Measurements from ENCODE around the gene CCND3. TPM values are rescaled to one million over a fixed set of nuclear protein-coding genes. Genes with fewer than 3 reads are reported as not detected.
A peak's percentile ranks its signal among the peaks of the same experiment; 100 is the strongest.

CCND3 gene
- total RNA-seq, 2 experiments from 2014 or later, result 441 to 462 TPM

- Mint-ChIP-seq H3K36me3 (ENCODE audit: low read depth) (peaks cover 17% of the 10 kb centered on the region), H3K27me3 (ENCODE audit: low read depth) (no peaks in the 10 kb centered on the region), H3K27ac (no peak overlapping the region), H3K4me1 (ENCODE audit: low read depth) (peaks cover 60% of the 10 kb centered on the region), H3K9me3 (ENCODE audit: insufficient read depth) (no peaks in the 10 kb centered on the region), H3K4me3 (no peak overlapping the region)
- no peak for ATAC-seq
- CTCF ChIA-PET, result interaction anchor here (0.6 to 1.9 kb wide), 4 partner anchors 21 to 75 kb away, joined by 3 to 7 read pairs (median 3); no protein-coding TSS in a partner anchor
- no peak for DNase-seq
- POLR2A ChIA-PET, result interaction anchor here (1.2 kb wide), 1 partner anchor 32 kb away, joined by 3 read pairs; no protein-coding TSS in a partner anchor
Measured at GRCh38 chr6:41966214-41966920, 24.8 kb upstream of the CCND3 start.

- no peak for DNase-seq
- no peak overlapping the region for H3K27ac Mint-ChIP-seq
- no peak for ATAC-seq
- H3K36me3 Mint-ChIP-seq (ENCODE audit: low read depth), result peaks cover 15% of the 10 kb centered on the region
- H3K27me3 Mint-ChIP-seq (ENCODE audit: low read depth), result no peaks in the 10 kb centered on the region
- H3K4me3 Mint-ChIP-seq, result no peak overlapping the region
- H3K9me3 Mint-ChIP-seq (ENCODE audit: insufficient read depth), result no peaks in the 10 kb centered on the region
- CTCF ChIA-PET, result interaction anchor here (0.6 to 1.9 kb wide), 6 partner anchors 12 to 76 kb away, joined by 3 to 7 read pairs (median 3); no protein-coding TSS in a partner anchor
- POLR2A ChIA-PET, result interaction anchor here (1.2 kb wide), 1 partner anchor 31 kb away, joined by 3 read pairs; no protein-coding TSS in a partner anchor
- H3K4me1 Mint-ChIP-seq (ENCODE audit: low read depth), result peaks cover 57% of the 10 kb centered on the region
Measured at GRCh38 chr6:41965429-41966213, 24.0 kb upstream of the CCND3 start.

- DNase-seq (peak; percentile 32), ATAC-seq (peak; percentile 34)
- Mint-ChIP-seq H3K4me1 (ENCODE audit: low read depth) (peaks cover 57% of the 10 kb centered on the region), H3K36me3 (ENCODE audit: low read depth) (peaks cover 13% of the 10 kb centered on the region), H3K4me3 (no peak overlapping the region), H3K9me3 (ENCODE audit: insufficient read depth) (no peaks in the 10 kb centered on the region), H3K27me3 (ENCODE audit: low read depth) (no peaks in the 10 kb centered on the region), H3K27ac (peak overlapping the region; percentile 7)
- CTCF ChIA-PET, result interaction anchor here (1.2 to 2.1 kb wide), 11 partner anchors 9 to 80 kb away, joined by 3 to 8 read pairs (median 5); no protein-coding TSS in a partner anchor
- POLR2A ChIA-PET, result interaction anchor here (0.6 to 1.6 kb wide), 4 partner anchors 22 to 250 kb away, joined by 3 to 4 read pairs (median 4); partner anchors contain the start of gene CCND3
Measured at GRCh38 chr6:41964201-41964887, 22.7 kb upstream of the CCND3 start.

- POLR2A ChIA-PET, result interaction anchor here (0.6 to 1.6 kb wide), 4 partner anchors 21 to 486 kb away, joined by 3 to 4 read pairs (median 4); partner anchors contain the start of gene CCND3
- ATAC-seq (no peak), DNase-seq (no peak)
- H3K27me3 Mint-ChIP-seq (ENCODE audit: low read depth), result no peaks in the 10 kb centered on the region
- peaks cover 4% of the 10 kb centered on the region for H3K9me3 Mint-ChIP-seq (ENCODE audit: insufficient read depth)
- H3K4me3 Mint-ChIP-seq, result no peak overlapping the region
- H3K27ac Mint-ChIP-seq, result peak overlapping the region; percentile 8
- peaks cover 65% of the 10 kb centered on the region for H3K4me1 Mint-ChIP-seq (ENCODE audit: low read depth)
- peaks cover 18% of the 10 kb centered on the region for H3K36me3 Mint-ChIP-seq (ENCODE audit: low read depth)
- CTCF ChIA-PET, result interaction anchor here (1.0 to 2.1 kb wide), 12 partner anchors 10 to 176 kb away, joined by 3 to 8 read pairs (median 5); partner anchors contain the start of genes BYSL, MED20 and TOMM6
Measured at GRCh38 chr6:41963371-41963770, 21.8 kb upstream of the CCND3 start.

- Mint-ChIP-seq H3K36me3 (ENCODE audit: low read depth) (peaks cover 23% of the 10 kb centered on the region), H3K27me3 (ENCODE audit: low read depth) (no peaks in the 10 kb centered on the region), H3K9me3 (ENCODE audit: insufficient read depth) (peaks cover 5% of the 10 kb centered on the region), H3K27ac (no peak overlapping the region), H3K4me1 (ENCODE audit: low read depth) (peaks cover 68% of the 10 kb centered on the region), H3K4me3 (no peak overlapping the region)
- ChIA-PET CTCF (interaction anchor here (0.9 kb wide), 1 partner anchor 39 kb away, joined by 3 read pairs; the partner anchor contains the start of genes BYSL and MED20), POLR2A (no interaction called here)
- DNase-seq (no peak), ATAC-seq (no peak)
Measured at GRCh38 chr6:41960028-41960427, 18.4 kb upstream of the CCND3 start.

GRCh38 chr6:41958022-41958856, 16.6 kb upstream of the CCND3 start:
- ChIA-PET POLR2A (interaction anchor here (0.7 kb wide), 1 partner anchor 50 kb away, joined by 3 read pairs; no protein-coding TSS in a partner anchor), CTCF (no interaction called here)
- Mint-ChIP-seq H3K9me3 (ENCODE audit: insufficient read depth) (peaks cover 5% of the 10 kb centered on the region), H3K4me3 (peak overlapping the region; percentile 30), H3K27ac (peak overlapping the region; percentile 77), H3K27me3 (ENCODE audit: low read depth) (no peaks in the 10 kb centered on the region), H3K4me1 (ENCODE audit: low read depth) (peaks cover 62% of the 10 kb centered on the region), H3K36me3 (ENCODE audit: low read depth) (peaks cover 25% of the 10 kb centered on the region)
- DNase-seq (no peak), ATAC-seq (peak; percentile 49)

GRCh38 chr6:41957117-41957516, 15.5 kb upstream of the CCND3 start:
- ChIA-PET CTCF (no interaction called here), POLR2A (interaction anchor here (0.7 kb wide), 2 partner anchors 15 to 51 kb away, joined by 3 read pairs; partner anchors contain the start of gene CCND3)
- peak overlapping the region; percentile 6 for H3K27ac Mint-ChIP-seq
- H3K4me3 Mint-ChIP-seq, result no peak overlapping the region
- peaks cover 68% of the 10 kb centered on the region for H3K4me1 Mint-ChIP-seq (ENCODE audit: low read depth)
- DNase-seq, result no peak
- no peaks in the 10 kb centered on the region for H3K27me3 Mint-ChIP-seq (ENCODE audit: low read depth)
- ATAC-seq, result no peak
- peaks cover 5% of the 10 kb centered on the region for H3K9me3 Mint-ChIP-seq (ENCODE audit: insufficient read depth)
- peaks cover 23% of the 10 kb centered on the region for H3K36me3 Mint-ChIP-seq (ENCODE audit: low read depth)

GRCh38 chr6:41955412-41955811, 13.8 kb upstream of the CCND3 start:
- ChIA-PET CTCF (no interaction called here), POLR2A (no interaction called here)
- ATAC-seq (no peak), DNase-seq (no peak)
- Mint-ChIP-seq H3K4me1 (ENCODE audit: low read depth) (peaks cover 57% of the 10 kb centered on the region), H3K27ac (no peak overlapping the region), H3K27me3 (ENCODE audit: low read depth) (no peaks in the 10 kb centered on the region), H3K36me3 (ENCODE audit: low read depth) (peaks cover 16% of the 10 kb centered on the region), H3K4me3 (no peak overlapping the region), H3K9me3 (ENCODE audit: insufficient read depth) (peaks cover 5% of the 10 kb centered on the region)

- DNase-seq, result no peak
- Mint-ChIP-seq H3K4me3 (no peak overlapping the region), H3K4me1 (ENCODE audit: low read depth) (peaks cover 52% of the 10 kb centered on the region), H3K27ac (no peak overlapping the region), H3K9me3 (ENCODE audit: insufficient read depth) (peaks cover 5% of the 10 kb centered on the region), H3K36me3 (ENCODE audit: low read depth) (peaks cover 16% of the 10 kb centered on the region), H3K27me3 (ENCODE audit: low read depth) (no peaks in the 10 kb centered on the region)
- ChIA-PET CTCF (no interaction called here), POLR2A (no interaction called here)
- ATAC-seq, result no peak
Measured at GRCh38 chr6:41954668-41955067, 13.1 kb upstream of the CCND3 start.

GRCh38 chr6:41947581-41948220, 6.1 kb upstream of the CCND3 start:
- no peak for ATAC-seq
- CTCF ChIA-PET, result interaction anchor here (1.3 to 1.5 kb wide), 3 partner anchors 27 to 97 kb away, joined by 3 to 7 read pairs (median 4); partner anchors contain the start of genes BYSL and MED20
- peaks cover 42% of the 10 kb centered on the region for H3K4me1 Mint-ChIP-seq (ENCODE audit: low read depth)
- no peak overlapping the region for H3K27ac Mint-ChIP-seq
- no peak overlapping the region for H3K4me3 Mint-ChIP-seq
- H3K9me3 Mint-ChIP-seq (ENCODE audit: insufficient read depth), result no peaks in the 10 kb centered on the region
- DNase-seq, result no peak
- H3K27me3 Mint-ChIP-seq (ENCODE audit: low read depth), result no peaks in the 10 kb centered on the region
- H3K36me3 Mint-ChIP-seq (ENCODE audit: low read depth), result peaks cover 9% of the 10 kb centered on the region
- POLR2A ChIA-PET, result no interaction called here
